Measurements from ENCODE around the gene CAPN9.

The CAPN9 gene

DNA sequence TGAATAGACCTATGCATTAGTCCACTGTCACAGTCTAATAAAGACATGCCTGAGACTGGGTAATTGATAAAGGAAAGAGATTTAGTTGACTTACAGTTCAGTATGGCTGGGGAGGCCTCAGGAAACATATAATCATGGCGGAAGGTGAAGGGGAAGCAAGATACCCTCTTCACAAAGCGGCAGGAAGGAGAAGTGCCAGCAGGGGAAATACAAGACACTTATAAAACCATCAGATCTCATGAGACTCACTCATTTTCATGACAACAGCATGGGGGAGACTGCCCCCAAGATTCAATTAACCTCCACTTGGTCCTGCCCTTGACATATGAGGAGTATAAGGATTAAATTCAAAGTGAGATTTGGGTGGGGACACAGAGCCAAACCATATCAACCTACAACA, 59.4 kb downstream of the CAPN9 start:
- FAIRE-seq = no peak

DNA sequence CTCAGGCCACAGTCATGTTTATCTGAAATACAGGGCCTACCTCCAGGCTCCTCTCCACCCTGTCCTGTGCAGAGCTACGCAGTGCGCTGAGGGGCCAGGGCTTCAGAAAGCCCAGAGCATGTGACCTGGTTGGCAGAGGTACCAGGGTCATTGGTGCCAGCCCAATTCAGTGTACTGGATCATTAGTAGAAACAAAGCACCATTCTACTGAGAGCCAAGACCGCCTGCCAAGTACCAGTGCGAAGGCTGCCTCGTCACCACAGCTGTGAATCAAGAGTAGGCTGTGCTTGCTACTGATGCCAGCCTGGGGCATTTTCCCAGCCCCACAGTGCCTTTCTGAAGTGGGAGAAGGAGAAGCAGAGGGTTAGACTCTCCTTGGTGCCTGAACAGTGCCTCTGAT, 59.8 kb downstream of the CAPN9 start:
- FAIRE-seq = no peak

DNA sequence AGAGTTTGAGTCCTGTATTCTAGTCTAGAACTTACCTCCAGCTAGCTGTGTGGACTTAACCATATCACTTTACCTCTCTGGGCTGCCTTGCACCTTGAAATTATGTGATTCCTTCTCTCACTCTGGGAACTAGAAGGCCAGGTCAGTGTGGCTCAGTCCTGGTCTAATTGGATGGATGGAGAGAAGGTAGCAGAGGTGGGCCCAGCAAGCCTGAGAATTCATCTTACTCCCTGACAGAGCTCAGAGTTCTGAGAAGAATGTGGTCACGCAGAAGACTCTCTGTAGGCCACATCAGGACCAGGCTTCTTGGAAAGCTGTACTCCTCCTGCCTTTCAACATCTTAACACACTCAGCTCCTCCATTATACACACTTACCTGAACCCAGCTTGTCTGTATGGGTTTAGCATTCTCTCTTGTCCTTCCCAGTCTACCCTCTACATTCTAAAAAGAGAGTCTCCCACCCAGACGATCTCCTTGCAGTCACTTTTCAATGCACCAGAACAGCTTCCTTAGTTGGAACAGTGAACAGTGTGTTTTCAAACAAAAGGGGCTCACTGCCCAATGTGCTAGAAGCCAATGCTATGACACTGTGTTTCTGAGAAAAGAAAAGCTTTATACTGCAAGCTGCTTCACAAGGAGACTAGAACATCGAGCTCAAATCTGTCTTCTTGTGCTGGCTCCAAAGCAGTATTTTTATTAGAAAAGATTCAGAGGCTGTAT, 60.5 kb downstream of the CAPN9 start:
- FAIRE-seq = no peak

DNA sequence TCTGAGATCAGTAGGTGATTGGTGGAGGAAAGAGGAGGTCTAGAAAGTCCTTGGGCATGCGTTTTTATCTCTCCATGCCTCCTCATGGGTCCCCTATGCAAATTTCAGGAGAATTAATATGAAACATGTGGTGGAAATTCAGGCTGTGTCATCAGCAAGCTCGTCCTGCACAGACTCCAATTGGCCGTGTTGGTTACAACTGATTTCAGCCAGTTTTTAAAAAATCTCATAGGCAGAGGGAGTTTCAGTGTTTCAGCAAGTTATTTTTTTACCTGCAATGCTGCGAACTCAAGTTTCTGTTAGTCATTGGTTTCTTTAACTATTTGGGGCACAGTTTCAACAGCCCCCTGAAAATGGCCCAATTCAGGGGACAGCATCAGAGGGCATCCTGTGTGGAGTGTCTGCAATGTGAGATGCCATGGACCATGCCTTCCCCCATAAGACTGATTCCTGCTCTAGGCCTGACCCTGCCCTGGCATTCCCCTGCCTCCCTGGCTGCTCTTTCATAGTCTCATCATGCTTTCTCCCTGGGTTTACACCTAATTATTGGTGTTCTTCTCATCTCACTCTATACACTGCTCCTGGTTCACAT, 61.2 kb downstream of the CAPN9 start:
- no peak for FAIRE-seq

DNA sequence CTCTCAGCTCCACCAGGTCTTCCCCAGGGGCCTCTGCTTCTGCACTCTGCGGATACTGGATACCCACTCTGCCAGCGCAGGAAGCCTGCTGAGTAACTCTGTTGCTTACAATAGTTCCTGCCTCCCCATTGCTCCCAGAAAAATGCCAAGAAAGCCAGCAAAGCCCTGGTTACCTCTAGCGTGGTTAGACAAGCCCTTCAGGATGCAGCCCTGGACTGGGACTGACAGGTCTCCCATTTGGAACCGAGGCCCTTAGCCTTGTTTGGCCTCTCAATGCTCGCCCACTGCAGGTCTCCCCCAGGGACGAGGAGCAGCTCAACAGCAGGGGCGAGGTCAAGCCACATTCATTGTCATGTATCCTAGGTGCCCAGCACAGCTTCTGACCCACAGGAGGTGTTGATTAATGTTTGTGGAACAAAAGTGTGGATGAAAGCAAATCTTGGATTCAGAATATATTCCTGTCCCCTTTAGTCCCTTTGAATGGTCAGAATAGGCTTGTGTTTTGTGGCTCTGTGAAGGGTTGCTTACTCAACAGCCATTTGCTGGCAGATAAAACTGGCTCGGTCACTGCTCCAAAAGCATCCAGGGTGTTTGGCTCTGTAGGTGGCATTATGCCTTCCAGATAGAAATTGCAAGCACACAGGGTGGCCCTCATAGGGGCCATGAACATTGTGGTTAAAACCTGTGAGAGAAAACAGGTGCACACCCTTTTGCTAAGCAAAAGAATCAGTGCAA, 62.2 kb downstream of the CAPN9 start:
- FAIRE-seq = no peak

DNA sequence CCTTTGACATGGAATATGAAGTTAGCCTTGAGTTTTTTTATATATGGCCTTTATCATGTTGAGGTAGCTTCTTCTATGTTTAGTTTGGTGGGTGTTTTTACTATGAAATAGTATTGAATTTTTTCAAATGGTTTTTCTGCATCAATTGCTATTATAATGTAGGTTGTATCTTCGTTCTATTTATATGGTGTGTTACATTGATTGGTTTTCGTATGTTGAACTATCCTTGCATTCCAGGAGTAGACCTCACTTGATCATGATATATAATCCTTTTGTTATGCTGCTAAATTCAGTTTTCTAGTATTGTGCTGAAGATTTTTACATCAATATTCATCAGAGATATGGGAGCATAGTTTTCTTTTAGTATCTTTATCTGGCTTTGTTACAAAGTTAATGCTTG, 65.4 kb downstream of the CAPN9 start:
- no peak for FAIRE-seq

DNA sequence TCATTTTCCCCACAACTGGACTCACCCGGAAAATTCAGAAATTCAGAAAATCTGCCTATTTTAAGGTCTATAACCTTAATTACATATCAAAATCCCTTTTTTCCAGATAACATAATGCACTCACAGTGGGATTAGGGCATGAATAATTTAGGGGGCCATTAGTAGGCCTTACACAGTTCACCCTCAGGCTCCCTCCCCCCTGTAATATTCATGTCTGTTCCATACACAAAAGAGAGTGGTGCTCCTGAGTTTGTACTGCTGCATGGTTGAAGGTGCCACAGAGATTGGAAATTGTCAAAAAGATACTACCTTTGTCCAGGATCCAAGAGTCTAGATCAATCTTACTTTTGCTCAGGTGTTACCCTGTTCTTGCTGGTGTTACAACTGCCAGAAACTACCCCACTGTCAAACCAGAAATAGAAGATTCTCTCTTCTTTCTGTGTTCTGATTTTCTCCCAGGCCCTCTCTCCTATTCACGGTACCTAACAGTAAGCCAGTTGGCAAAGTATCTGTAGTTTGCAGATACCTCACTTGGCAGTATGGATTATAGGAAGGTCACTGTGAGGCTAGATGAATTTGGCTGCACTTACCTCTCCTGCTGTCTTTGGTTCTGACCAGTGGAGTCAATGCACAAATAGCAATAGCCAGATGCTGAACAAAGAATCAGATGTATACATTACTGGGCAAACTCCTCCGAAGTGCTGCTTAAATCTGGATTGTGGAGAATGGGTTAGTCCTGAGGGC, 67.9 kb downstream of the CAPN9 start:
- FAIRE-seq = no peak

DNA sequence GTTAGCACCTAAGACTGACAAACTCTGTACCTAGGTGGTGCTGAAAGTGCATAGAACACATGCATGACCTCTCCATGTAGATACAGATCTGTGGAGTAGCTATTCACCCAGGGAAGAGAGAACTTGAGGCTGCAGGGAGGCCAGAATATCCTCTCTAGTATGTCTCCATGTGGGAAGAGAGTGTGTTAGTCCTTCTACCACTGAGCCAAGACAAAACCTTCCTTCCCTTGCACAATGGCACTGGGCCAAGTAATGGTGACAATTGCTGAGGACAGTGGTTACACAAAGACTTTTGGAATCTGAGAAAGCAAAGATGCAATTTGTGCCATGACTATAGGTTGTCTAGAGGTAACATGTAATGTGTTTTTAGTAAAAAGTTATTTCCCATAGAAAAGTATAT, 68.8 kb downstream of the CAPN9 start:
- FAIRE-seq = no peak

DNA sequence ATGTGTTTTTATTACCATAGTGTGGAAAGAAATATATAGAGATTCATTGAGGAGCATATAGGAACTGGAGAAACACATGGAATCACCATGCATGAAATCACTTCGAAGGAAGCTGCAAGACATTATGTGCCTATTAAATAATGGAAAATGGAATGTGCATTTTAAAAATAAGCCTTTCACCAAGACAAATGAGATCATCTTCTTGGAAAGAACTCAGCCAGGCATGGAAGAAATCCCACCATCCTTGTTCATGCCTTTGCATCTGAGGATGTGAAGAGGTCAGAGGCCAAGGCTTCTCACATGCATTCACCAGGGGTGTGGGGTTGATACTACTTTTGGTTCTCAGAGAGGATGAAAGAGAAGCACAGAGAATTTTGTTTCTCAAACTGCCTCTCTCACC, 71.2 kb downstream of the CAPN9 start:
- no peak for FAIRE-seq

DNA sequence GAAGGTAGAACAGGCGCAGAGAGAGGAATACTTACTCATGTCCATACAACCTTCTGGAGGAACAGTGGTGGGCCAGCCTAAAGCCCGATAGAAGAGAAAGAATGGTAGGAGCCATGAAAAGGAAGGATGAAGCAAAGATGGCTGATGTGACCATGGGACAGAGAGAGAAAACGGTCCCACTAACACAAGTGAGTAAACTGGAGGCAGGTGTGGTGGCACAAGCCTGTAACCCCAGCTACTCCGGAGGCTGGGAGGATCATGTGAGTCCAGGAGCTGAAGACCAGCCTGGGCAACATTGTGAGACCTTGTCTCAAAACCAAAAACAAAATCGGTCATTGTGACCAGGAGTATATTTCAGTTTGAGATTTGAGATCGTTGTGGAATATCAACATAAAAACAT, 71.7 kb downstream of the CAPN9 start:
- FAIRE-seq = no peak

DNA sequence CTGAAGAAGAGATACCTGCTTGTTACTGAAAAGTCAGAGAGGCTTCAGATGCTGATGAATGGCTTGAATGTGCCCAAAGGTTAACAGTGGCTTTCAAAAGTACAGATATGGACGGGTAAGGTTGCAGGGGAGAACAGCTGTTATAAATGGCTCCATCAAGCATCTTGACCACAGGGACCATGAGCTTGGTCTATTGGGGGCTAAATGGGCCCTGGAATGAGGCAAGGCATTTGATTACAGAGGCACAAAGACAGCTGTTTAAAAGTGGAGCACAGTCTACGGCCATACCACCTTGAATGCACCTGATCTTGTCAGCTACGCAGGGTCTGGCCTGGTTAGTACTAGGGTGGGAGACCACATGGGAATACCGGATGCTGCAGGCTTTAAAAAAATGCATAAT, 72.8 kb downstream of the CAPN9 start:
- no peak for FAIRE-seq

DNA sequence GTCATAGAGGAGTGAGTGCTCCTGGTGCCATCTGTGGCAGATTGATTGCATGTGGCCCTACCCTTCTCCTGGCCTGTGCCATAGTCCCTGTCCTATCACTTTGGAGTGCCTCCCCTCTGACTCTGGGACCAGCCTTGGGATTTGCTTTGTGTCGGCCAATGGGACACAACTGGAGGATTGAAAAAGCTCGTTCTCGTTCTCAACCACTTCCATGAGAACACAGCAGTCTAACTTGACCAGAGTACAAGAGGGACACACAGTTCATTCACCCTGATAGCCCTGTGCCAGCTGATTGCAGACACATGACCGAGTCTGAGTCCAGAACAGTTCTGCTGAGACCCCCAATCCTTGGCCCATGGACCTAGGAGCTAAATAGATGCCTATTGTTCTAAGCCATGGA, 73.4 kb downstream of the CAPN9 start:
- FAIRE-seq = no peak

DNA sequence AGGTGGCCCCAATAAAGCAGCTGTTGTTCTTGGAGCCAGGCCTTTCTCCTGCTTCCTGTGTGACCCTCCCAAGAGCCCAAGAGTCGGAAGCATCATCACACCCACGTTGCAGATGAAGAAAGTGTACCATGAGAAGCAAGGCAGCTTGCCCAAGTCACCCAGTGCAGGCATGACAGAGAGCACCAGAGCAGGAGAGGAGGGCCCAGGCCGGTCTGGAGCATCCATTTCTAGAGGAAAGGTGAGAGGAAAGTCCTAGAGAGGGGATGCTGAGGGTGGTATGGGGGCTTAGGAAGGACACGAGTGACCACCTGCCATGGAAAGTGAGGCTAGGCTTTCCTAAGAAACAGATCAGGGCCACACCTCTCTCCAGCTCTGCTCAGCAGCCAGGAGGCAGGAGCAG, 74.2 kb downstream of the CAPN9 start:
- no peak for FAIRE-seq

DNA sequence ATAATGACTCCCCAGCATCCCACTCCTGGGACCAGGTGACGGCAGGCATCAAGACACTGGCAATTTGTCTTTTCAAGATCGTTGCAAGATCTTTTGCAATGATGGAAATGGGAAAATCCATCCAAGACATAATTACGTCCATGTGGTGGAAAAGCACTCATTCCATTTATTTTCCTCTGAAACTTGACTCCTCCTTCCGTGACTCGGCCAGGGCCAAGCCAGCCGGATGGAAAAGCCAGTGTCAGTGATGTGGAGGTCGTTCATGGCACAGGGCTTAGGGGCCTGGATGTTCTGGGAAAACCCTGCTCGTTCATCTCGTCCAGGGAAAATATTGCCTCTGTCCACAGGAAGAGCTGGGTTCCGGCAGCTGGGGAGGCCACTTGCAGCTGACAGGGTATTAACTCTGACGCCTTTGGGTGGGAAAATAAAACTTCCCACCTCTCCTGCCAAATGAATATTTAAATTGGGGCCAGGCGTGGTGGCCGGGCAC, 74.9 kb downstream of the CAPN9 start:
- no peak for FAIRE-seq

DNA sequence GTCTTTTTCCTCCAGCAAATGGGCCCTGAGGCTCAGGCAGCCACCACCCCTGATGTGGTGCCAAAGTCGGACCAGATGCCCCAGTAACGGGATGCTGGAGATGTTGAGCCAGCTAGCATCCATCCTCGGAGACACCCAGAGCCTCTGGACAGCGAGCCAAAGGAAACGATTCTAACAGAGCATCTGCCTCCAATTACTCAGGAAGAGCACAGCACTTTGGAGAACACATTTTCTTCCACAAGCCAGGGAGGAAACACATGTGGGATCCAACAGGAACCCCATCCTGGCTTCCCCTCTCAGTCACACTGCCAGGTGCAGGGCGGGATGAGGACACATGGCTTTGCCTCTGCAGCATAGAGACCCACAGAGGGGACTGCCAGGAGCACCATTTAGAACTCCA, 76.2 kb downstream of the CAPN9 start:
- no peak for FAIRE-seq

DNA sequence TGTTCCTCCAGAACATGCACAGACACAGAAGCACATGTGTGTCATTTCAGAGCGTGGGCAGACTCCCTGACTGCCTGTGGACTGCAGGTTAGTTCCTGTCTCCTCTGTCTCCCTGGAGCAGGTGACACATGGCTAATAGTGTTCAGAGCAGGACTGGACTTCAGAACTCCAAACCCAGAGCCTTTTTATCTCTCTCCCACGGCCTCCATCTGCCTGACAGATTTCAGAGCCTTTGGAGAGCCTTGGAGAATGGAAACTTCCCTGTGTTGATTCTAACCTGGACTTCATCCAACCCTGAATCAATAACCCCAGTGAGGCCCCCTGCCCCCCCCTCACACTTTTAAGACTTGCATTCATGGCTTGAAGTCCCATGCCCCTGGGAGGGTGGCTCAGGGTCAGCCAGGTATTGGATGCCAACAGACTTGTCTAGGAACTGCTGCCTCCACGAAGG, 76.8 kb downstream of the CAPN9 start:
- FAIRE-seq = no peak

DNA sequence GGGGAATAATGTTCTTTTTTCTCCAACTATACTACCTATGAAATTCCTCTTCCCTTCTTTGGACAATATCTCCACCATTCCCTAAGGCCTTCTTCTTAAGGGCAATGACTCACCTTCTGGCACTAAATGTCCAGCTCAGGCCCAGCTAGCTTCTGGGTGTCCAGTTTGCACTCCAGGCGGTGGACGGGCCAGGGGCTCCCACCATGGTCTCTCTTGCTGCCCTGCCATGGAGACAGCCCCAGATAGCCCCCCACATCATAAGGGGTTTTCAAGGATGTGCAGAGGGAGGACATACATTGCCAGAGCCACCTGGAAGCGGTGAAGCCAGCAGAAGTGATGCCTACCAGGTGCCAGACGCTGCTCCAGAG, 77.3 kb downstream of the CAPN9 start:
- FAIRE-seq = no peak

DNA sequence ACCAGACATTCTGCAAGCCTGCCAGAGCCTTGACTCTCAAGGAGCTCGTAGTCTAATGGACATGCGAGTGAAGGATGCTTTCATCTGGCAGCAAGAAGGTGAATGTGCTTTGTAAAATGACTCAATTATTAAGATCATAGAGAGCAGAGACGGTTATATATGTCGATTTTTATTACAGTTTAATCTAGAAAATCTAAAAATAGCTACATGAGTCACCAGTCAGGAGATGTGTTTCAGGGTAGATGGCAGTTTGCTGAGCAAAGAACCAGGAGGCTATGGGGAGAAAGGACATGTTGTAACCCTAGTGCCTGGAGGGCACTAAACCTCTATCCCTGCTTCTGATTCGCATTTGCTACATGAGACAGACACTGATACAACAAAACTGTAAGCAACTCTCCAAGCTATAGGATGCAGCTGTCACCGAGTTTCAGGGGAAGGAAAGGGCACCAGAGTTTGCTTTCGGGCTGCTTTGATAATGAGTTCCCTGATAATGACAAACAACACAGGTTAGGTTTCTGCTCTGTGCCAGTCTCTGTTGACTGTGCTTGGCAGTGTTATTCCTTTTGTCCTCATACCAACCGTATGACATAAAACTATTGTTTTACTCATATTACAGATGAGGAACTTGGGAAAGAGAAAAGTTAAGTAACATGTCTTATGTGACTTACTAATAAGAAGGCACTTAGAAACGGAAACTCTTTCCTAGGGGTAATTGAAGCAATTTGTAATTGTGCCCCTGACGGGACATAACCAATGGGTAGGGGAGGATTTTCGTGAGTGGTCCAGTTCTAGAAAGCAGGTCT, 77.9 kb downstream of the CAPN9 start:
- no peak for FAIRE-seq

DNA sequence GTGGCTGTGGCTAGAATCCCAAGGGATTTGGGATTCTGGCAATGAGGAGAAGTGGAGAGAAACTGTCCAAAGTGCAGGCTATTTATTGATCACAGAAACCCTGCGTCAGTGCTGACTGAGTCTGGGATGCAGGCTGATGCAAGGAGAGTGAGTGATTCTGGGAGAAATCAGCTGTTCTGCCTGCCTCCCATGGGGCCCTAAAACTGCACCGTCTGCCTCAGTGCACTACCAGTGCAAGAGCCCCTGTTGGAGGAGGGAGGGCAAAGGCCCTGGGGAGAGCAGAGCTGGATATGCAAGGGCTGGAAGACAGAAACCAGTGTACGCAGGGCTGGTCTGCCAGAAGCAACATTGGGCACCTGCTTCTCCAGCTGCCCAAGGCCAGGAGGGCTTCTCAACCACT, 78.6 kb downstream of the CAPN9 start:
- no peak for FAIRE-seq

DNA sequence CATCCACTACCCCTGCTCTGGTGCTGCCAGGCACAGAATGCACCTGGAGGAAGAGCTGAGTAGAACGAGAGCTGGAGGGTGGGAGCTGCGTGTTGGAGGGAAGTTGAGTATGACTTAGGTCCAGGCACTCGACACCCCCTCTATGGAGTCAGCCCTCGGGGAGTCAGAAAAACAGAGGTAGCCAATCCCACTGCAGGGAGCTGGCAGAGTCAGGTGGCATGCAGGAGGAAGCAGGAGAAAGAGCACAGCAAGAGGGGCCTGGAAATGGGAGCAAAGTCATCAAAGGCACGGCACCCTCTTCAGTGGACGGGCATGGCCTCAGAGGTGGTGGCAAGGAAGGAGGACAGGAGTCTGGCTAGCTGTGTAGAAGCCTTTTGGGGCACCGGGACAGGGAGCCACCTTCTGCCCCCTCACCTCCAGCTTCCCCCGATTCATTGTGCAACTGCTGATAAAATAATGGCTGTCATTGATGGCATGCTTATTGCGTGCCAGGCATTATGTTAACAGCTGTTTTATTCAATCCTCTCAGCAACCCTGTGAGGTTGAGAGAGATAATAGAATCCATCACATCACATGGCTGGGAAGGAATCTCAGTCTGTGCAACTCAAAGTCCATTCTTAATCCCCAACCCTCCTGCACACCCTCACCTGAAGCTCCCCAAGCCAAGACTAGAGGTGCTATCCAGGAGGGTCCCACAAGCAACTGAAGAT, 79.1 kb downstream of the CAPN9 start:
- FAIRE-seq = no peak

DNA sequence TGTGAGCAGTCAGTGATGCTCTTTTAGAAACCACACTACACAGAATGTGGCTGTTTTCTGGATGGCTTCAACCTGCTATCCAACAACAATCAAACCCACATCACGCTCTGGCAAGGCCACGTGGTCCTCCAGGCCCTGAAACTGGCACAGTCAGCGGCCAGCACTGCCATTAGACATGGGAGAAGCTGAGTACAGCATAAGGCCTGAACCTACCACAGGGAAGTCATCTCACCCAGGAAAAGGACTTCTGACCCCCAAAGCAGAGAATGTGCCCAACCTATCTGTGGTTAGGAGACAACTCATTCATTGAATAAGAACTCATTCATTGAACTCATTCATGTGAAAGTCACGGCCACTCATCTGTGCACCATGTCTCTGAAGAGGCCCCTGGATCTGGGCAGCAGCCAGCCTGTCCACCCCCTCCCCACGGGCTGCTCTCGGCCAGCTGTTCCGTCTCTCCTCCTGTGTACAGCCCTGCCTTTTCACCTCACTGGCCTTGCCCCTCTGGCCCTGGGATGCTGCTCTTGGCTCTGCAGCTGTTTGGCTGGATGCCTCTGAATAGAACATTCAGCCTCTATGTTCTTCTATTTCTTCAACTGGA, 80.0 kb downstream of the CAPN9 start:
- FAIRE-seq = no peak

DNA sequence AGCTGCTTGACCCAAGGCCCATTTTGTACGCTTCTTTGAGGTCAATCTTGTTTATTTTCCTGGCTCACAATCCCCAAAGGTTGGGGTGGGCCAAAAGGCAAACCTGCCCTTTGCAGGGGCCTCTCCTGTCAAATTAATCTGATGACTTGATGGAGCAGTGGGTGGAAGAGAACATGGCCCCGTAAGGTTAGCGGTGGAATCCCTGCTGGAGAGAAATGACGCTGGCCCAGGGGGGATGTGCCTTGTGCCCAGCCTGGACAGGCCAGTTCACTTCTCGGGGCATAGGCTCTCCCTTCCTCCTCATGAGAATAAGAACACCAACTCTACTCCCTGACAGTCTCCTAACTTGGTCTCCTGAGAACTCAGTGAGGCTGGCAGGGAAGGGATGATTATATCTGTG, 80.6 kb downstream of the CAPN9 start:
- no peak for FAIRE-seq
